Endothelial cell of umbilical vein (primary cell): Measurements from ENCODE around the gene TMEM108. TPM values are rescaled to one million over a fixed set of nuclear protein-coding genes. Genes with fewer than 3 reads are reported as not detected.

Experiments
- BruUV-seq: library from RNA; stranded (reverse); fragments of 400-500 nt; replicated peaks from 2 replicates; lab custom pipeline; 2021; lab: Mats Ljungman, UMichigan
- CTCF ChIA-PET: fragments of 300-600, 350-600 bp; sonication (Branson Sonifier 250); formaldehyde crosslinking; loops from one replicate; lab custom pipeline; 2021; ENCODE audit warnings: antibody characterized with exemption, inconsistent platforms; lab: Charles Lee
- POLR2A ChIA-PET: fragments of 300-600, 350-600 bp; sonication (Branson Sonifier 250); formaldehyde crosslinking; loops from one replicate; lab custom pipeline; 2021; ENCODE audit warnings: antibody characterized with exemption, inconsistent platforms; lab: Charles Lee
- DNase-seq: peaks from one replicate; pipeline ENCODE4 v3.0.0-alpha.2; 2011; ENCODE audit warnings: low read depth, low spot score
- FAIRE-seq: peaks from 2 replicates; lab custom pipeline; 2011; peaks lifted over from hg19 to GRCh38; lab: Jason Lieb, UNC
- H2AFZ ChIP-seq: 2 replicates; pipeline ENCODE4 v1.6.0; 2012; ENCODE audit warnings: low read depth, low read length, control low read depth, inconsistent platforms
- H3K27ac ChIP-seq: 2 replicates; pipeline ENCODE4 v1.5.1; 2011; ENCODE audit warnings: low read depth, mild to moderate bottlenecking, control low read depth, low read length, moderate library complexity; ENCODE audit not compliant: insufficient read depth
- H3K27me3 ChIP-seq, 2 experiments: 2 replicates each; pipeline versions ENCODE4 v1.6.0 to v1.6.1; 2011; ENCODE audit warnings: low read length in 2 of 2, mixed read lengths in 1 of 2; ENCODE audit not compliant: control insufficient read depth in 2 of 2, insufficient read depth in 2 of 2
- H3K36me3 ChIP-seq, 2 experiments: 2 replicates in 1 of 2; 3 replicates in 1 of 2; pipeline ENCODE4 v1.5.1; 2011; ENCODE audit warnings: low read length in 2 of 2, mild to moderate bottlenecking in 1 of 2, moderate library complexity in 1 of 2; ENCODE audit not compliant: control insufficient read depth in 2 of 2, insufficient read depth in 2 of 2; ENCODE audit errors: extremely low read depth in 1 of 2
- H3K4me1 ChIP-seq: 3 replicates; pipeline ENCODE4 v1.5.1; 2011; ENCODE audit warnings: mild to moderate bottlenecking, low read length; ENCODE audit not compliant: control insufficient read depth, insufficient read depth; ENCODE audit errors: extremely low read depth
- H3K4me2 ChIP-seq: 2 replicates; pipeline ENCODE4 v1.6.1; 2011; ENCODE audit warnings: low read length, control low read depth, mixed read lengths; ENCODE audit not compliant: insufficient read depth
- H3K4me3 ChIP-seq, 3 experiments: fragments of 200-600 bp in 1 of 3; sonication (generic), shearing (Covaris generic) in 1 of 3; replicated peaks in 1 of 3; 2 replicates each; pipeline ENCODE4 v1.5.1; 2011 to 2016; ENCODE audit warnings: control low read depth in 3 of 3, low read length in 3 of 3, mild to moderate bottlenecking in 2 of 3, inconsistent platforms in 1 of 3, low read depth in 1 of 3, moderate library complexity in 1 of 3; ENCODE audit not compliant: insufficient read depth in 1 of 3
- H3K79me2 ChIP-seq: 2 replicates; pipeline ENCODE4 v1.6.0; 2012; ENCODE audit warnings: low read length, inconsistent platforms; ENCODE audit not compliant: control insufficient read depth, insufficient read depth
- H3K9ac ChIP-seq: replicated peaks from 2 replicates; pipeline ENCODE3; 2011; ENCODE audit warnings: low read length, control low read depth; ENCODE audit not compliant: insufficient read depth; ENCODE audit errors: extremely low read depth
- H3K9me1 ChIP-seq: replicated peaks from 3 replicates; pipeline ENCODE4 v1.6.0; 2011; ENCODE audit warnings: mild to moderate bottlenecking, low read length; ENCODE audit not compliant: control insufficient read depth, insufficient read depth; ENCODE audit errors: extremely low read depth
- H3K9me3 ChIP-seq: replicated peaks from 2 replicates; pipeline ENCODE4 v1.5.1; 2012; ENCODE audit warnings: low read length, inconsistent platforms; ENCODE audit not compliant: control insufficient read depth, insufficient read depth
- H4K20me1 ChIP-seq: replicated peaks from 2 replicates; pipeline ENCODE3; 2011; ENCODE audit warnings: mild to moderate bottlenecking, low read length; ENCODE audit not compliant: control insufficient read depth, insufficient read depth; ENCODE audit errors: extremely low read depth
- EZH2 ChIP-seq: IDR thresholded peaks from 2 replicates; pipeline ENCODE4 v1.6.1; 2012; ENCODE audit warnings: borderline replicate concordance, low read depth, mild to moderate bottlenecking, moderate library complexity, low read length, inconsistent platforms; ENCODE audit not compliant: severe bottlenecking
- GATA2 ChIP-seq: IDR thresholded peaks from 2 replicates; pipeline ENCODE4 v1.7.0; 2011; ENCODE audit warnings: low read depth, mild to moderate bottlenecking, moderate library complexity, mixed read lengths, low read length; ENCODE audit not compliant: insufficient read length, insufficient read depth
- JUN ChIP-seq: IDR thresholded peaks from 2 replicates; pipeline ENCODE4 v1.6.1; 2011; ENCODE audit warnings: borderline replicate concordance, low read depth; ENCODE audit not compliant: insufficient read length, insufficient read depth
- MYC ChIP-seq: IDR thresholded peaks from one replicate; pipeline ENCODE4 v1.6.1; 2011; ENCODE audit warnings: mild to moderate bottlenecking, low read depth, low read length
- POLR2A ChIP-seq: IDR thresholded peaks from 2 replicates; pipeline ENCODE4 v1.6.1; 2012; ENCODE audit warnings: low read depth, mild to moderate bottlenecking, control low read depth, low read length
- POLR2AphosphoS5 ChIP-seq: IDR thresholded peaks from 2 replicates; pipeline ENCODE4 v1.6.1; 2012; ENCODE audit warnings: low read depth, mild to moderate bottlenecking, control low read depth, low read length, moderate library complexity; ENCODE audit not compliant: insufficient read depth
- dilution Hi-C: fragments of 300-500 bp; cut with MboI; formaldehyde crosslinking; loops from one replicate; pipeline ENCODE4 v1.15.0; 2019; ENCODE audit warnings: low sequenced_read_pairs; ENCODE audit not compliant: extremely low pct_ligation_motif_present
- intact Hi-C: fragments of 100-400 bp; cut with micrococcal nuclease; formaldehyde crosslinking; loops from one replicate; pipeline ENCODE4 v1.10.0; 2022
- polyA plus RNA-seq, 4 experiments: library from polyadenylated mRNA; depleted of rRNA in 3 of 4; stranded (reverse) in 3 of 4; unstranded in 1 of 4; fragments of >200 nt; gene quantifications; 2 replicates each; pipeline versions ENCODE4 v1.2.1 to v1.2.3, GENCODE V29; 2011 to 2012; ENCODE audit warnings: missing spikeins in 1 of 4
- total RNA-seq: library from RNA; stranded (reverse); gene quantifications from 2 replicates; pipeline ENCODE4 v1.2.3, GENCODE V29; 2021
- TF ChIP-seq, protein P1 (sequence below), 2 donors: IDR thresholded peaks; 1 replicate in 1 of 2; 2 replicates in 1 of 2; pipeline ENCODE4 v1.5.1; 2011; ENCODE audit warnings: low read length in 2 of 2, mild to moderate bottlenecking in 2 of 2, moderate library complexity in 2 of 2, control low read depth in 1 of 2, inconsistent platforms in 1 of 2, low read depth in 1 of 2; ENCODE audit not compliant: insufficient read depth in 1 of 2; ENCODE audit errors: extremely low read depth in 1 of 2
- TF ChIP-seq, protein P2 (sequence below): IDR thresholded peaks from 2 replicates; pipeline ENCODE4 v1.6.1; 2011; ENCODE audit not compliant: insufficient read depth, insufficient read length

The TMEM108 gene
- total and polyA plus RNA-seq, 2 donors (not counting 3 experiments of a cell fraction or from before 2014, with no cell fraction given), result 0.40 to 1.1 TPM

DNA sequence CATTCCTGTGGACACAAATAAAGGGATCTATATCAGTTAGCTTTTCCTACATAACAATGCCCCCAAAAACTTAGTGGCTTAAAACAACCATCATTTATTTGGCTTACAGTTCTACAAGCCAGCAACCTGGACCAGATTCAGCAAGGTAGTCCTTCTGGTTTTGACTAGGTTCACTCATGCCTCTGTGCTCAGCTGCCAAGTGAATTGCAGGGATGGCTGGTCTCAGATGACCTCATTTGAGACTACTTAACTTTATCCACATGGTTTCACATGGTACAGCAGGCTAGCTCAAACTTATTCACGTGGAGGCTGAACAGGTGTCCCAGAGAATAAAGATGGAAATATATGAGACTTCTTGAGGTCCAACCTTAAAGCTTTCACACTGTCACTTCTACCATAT is 242.4 kb downstream of the TMEM108 start:
- ChIA-PET POLR2A (no interaction called here), CTCF (interaction anchor here (1.4 kb wide), 1 partner anchor 17 kb away, joined by 4 read pairs; no protein-coding TSS in a partner anchor)
- Histone ChIP-seq H3K4me2 (no peak overlapping the region), H3K27me3 (no peaks in the 10 kb centered on the region), H3K27ac (no peak overlapping the region), H3K79me2 (no peaks in the 10 kb centered on the region), H3K4me3 (no peak overlapping the region), H3K9me1 (no peaks in the 10 kb centered on the region), H3K36me3 (no peaks in the 10 kb centered on the region), H4K20me1 (no peaks in the 10 kb centered on the region), H3K9me3 (no peaks in the 10 kb centered on the region), H2AFZ (no peak overlapping the region), H3K4me1 (peaks cover 3% of the 10 kb centered on the region), H3K9ac (no peak overlapping the region)
- DNase-seq, result no peak
- intact Hi-C loops, result no loop called here
- TF ChIP-seq, protein P1, sequence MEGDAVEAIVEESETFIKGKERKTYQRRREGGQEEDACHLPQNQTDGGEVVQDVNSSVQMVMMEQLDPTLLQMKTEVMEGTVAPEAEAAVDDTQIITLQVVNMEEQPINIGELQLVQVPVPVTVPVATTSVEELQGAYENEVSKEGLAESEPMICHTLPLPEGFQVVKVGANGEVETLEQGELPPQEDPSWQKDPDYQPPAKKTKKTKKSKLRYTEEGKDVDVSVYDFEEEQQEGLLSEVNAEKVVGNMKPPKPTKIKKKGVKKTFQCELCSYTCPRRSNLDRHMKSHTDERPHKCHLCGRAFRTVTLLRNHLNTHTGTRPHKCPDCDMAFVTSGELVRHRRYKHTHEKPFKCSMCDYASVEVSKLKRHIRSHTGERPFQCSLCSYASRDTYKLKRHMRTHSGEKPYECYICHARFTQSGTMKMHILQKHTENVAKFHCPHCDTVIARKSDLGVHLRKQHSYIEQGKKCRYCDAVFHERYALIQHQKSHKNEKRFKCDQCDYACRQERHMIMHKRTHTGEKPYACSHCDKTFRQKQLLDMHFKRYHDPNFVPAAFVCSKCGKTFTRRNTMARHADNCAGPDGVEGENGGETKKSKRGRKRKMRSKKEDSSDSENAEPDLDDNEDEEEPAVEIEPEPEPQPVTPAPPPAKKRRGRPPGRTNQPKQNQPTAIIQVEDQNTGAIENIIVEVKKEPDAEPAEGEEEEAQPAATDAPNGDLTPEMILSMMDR (IDR thresholded peaks at IDR 0.05; ENCODE audit: extremely low read depth in 1 of 2, insufficient read depth in 1 of 2, low read depth in 1 of 2, low read length in 2 of 2), result no peak
- no peak for TF ChIP-seq EZH2
- no peak for TF ChIP-seq POLR2A
- no peak for TF ChIP-seq POLR2AphosphoS5
- BruUV-seq, result no TSS peak
- dilution Hi-C loops, result no loop called here
- FAIRE-seq, result no peak

DNA sequence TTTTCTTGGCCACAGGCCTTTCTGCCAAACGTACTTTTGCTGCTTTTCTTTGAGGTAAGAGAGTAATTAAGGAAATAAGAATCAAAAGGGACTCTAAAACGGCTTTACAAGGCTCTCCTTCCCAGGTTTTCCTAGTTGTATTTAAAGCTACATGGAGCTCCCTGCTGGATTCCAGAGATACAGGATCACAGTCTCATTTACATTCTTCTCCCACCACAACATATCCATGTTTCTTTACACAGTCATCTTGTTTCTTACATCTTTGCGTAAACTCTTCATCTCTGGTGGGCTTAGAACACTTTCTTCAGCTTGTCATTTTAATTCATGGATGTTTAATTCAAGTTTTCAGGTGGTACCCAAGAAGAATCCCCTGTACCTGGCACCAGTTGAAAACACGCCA is 244.0 kb downstream of the TMEM108 start:
- no peak overlapping the region for H3K4me2 ChIP-seq
- FAIRE-seq, result no peak
- TF ChIP-seq GATA2 (no peak), MYC (no peak), JUN (no peak)
- TF ChIP-seq, protein P1 (IDR thresholded peaks at IDR 0.05; ENCODE audit: extremely low read depth in 1 of 2, insufficient read depth in 1 of 2, low read depth in 1 of 2, low read length in 2 of 2), result no peak
- TF ChIP-seq, protein P2, sequence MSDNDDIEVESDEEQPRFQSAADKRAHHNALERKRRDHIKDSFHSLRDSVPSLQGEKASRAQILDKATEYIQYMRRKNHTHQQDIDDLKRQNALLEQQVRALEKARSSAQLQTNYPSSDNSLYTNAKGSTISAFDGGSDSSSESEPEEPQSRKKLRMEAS, result no peak
- no peak overlapping the region for H3K4me3 ChIP-seq
- no peaks in the 10 kb centered on the region for H3K36me3 ChIP-seq
- BruUV-seq, result no TSS peak
- H3K4me1 ChIP-seq, result peaks cover 3% of the 10 kb centered on the region
- DNase-seq, result no peak
- no peak overlapping the region for H3K9ac ChIP-seq
- H4K20me1 ChIP-seq, result no peaks in the 10 kb centered on the region
- dilution Hi-C loops, result no loop called here
- no peaks in the 10 kb centered on the region for H3K27me3 ChIP-seq
- ChIA-PET POLR2A (no interaction called here), CTCF (interaction anchor here (1.6 kb wide), 1 partner anchor 14 kb away, joined by 3 read pairs; no protein-coding TSS in a partner anchor)
- no peak overlapping the region for H3K27ac ChIP-seq
- H2AFZ ChIP-seq, result no peak overlapping the region
- H3K9me3 ChIP-seq, result no peaks in the 10 kb centered on the region
- intact Hi-C loops, result no loop called here
- no peaks in the 10 kb centered on the region for H3K79me2 ChIP-seq
- no peaks in the 10 kb centered on the region for H3K9me1 ChIP-seq
